ENCODE measurements around the gene TLE3.

Gene TLE3

GRCh38 chr15:70093070-70093469 lies 4.6 kb downstream of the TLE3 start:
- H3K27ac ChIP-seq: no peak overlapping the region
- no peak overlapping the region for H3K4me3 ChIP-seq
- TF ChIP-seq Cebpa-rat (IDR thresholded peaks at IDR 0.05): no peak
- peaks cover 74% of the 10 kb centered on the region for H3K27me3 ChIP-seq
- peaks cover 59% of the 10 kb centered on the region for H4K20me1 ChIP-seq
- H3K4me1 ChIP-seq: peaks cover 36% of the 10 kb centered on the region
- H3K4me2 ChIP-seq: peak overlapping the region; percentile 13; the same call in 1 of the 2 replicates
- H3K9me3 ChIP-seq: no peaks in the 10 kb centered on the region
- no peak overlapping the region for H3K9ac ChIP-seq
- H3K36me3 ChIP-seq: no peaks in the 10 kb centered on the region

DNA sequence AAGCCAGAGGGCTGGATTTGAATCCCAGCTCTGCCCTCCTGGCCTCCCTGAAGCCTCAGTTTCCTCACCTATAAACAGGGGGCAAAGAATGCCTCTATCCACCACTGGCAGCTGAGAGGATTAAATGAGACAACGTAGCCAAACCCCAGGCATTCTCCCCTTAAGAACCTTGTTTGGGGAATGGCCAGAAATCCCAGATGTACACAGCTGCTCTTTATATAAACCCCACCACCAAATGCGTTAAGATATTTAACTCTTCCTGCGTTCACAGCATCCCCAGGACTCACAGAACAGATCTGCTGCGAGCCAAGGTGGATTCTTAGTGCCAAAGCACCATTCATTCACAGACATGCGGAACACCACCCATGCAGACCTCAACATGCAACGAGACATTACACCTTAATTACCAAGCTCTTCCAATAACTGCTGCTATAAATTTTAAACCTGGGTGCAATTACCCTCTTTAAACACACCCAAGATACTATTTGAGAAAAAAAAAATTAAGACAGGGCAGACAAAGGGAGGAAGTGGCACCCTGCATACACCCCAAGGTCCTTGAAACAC lies 5.2 kb downstream of the TLE3 start:
- no peak overlapping the region for H3K9ac ChIP-seq
- H3K27me3 ChIP-seq: peaks cover 69% of the 10 kb centered on the region
- H3K9me3 ChIP-seq: no peaks in the 10 kb centered on the region
- H3K4me3 ChIP-seq: no peak overlapping the region
- peaks cover 58% of the 10 kb centered on the region for H4K20me1 ChIP-seq
- H3K4me1 ChIP-seq: peaks cover 32% of the 10 kb centered on the region
- no peak for TF ChIP-seq Cebpa-rat (IDR thresholded peaks at IDR 0.05)
- H3K4me2 ChIP-seq: peak overlapping the region; percentile 13; the same call in 1 of the 2 replicates
- no peaks in the 10 kb centered on the region for H3K36me3 ChIP-seq
- no peak overlapping the region for H3K27ac ChIP-seq

DNA sequence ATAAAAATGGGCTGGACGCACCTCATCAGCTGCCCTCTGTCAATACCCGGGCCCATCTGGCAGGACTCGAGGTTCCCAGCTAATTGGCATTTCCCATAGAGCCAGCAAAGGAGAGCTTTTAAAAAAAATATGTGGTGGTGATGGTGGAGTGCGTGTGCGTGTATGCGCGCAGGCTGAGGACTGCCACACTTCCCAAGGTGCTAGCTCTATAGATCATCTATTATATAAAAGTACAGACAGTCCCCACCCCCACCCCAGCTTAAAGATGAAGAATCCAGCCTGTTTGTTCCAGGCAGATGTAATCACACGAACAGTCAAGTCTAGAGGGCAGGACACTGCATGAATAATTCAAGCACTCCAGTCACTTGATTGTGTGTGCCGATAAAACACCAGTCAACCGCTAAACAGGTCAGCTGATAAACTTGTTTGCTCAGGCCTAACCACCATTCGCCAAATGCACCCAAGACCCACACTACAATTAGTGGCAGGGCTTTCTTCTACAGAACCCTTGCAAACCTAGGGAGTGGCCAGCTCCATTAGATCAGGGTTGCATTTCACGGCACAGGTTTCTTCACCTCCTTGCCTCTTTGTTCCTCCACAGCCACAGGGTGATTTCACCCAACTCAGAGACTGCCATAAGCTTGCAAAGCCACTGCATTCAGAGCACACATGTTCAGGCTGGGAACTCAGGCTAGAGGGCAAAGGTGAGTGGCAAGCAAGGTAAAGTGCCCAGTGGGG lies 5.8 kb downstream of the TLE3 start:
- no peak for TF ChIP-seq Cebpa-rat (IDR thresholded peaks at IDR 0.05)
- Histone ChIP-seq H3K36me3 (no peaks in the 10 kb centered on the region), H3K4me2 (no peak overlapping the region), H4K20me1 (peaks cover 52% of the 10 kb centered on the region), H3K9me3 (no peaks in the 10 kb centered on the region), H3K9ac (no peak overlapping the region), H3K27ac (no peak overlapping the region), H3K4me1 (peaks cover 26% of the 10 kb centered on the region), H3K4me3 (no peak overlapping the region), H3K27me3 (peaks cover 63% of the 10 kb centered on the region)

- peaks cover 14% of the 10 kb centered on the region for H3K4me1 ChIP-seq
- H3K4me3 ChIP-seq: no peak overlapping the region
- H3K36me3 ChIP-seq: no peaks in the 10 kb centered on the region
- H4K20me1 ChIP-seq: peaks cover 40% of the 10 kb centered on the region
- H3K27me3 ChIP-seq: peaks cover 54% of the 10 kb centered on the region
- no peak for TF ChIP-seq Cebpa-rat (IDR thresholded peaks at IDR 0.05)
- H3K9me3 ChIP-seq: no peaks in the 10 kb centered on the region
- H3K9ac ChIP-seq: no peak overlapping the region
- H3K27ac ChIP-seq: no peak overlapping the region
- no peak overlapping the region for H3K4me2 ChIP-seq
Observed at GRCh38 chr15:70090436-70091296, 7.1 kb downstream of the TLE3 start.

GRCh38 chr15:70089692-70089971 lies 8.1 kb downstream of the TLE3 start:
- H3K9ac ChIP-seq: no peak overlapping the region
- H3K4me3 ChIP-seq: no peak overlapping the region
- H3K27me3 ChIP-seq: peaks cover 44% of the 10 kb centered on the region
- H3K36me3 ChIP-seq: no peaks in the 10 kb centered on the region
- peaks cover 6% of the 10 kb centered on the region for H3K4me1 ChIP-seq
- H3K4me2 ChIP-seq: no peak overlapping the region
- H3K27ac ChIP-seq: no peak overlapping the region
- no peaks in the 10 kb centered on the region for H3K9me3 ChIP-seq
- no peak for TF ChIP-seq Cebpa-rat (IDR thresholded peaks at IDR 0.05)
- peaks cover 29% of the 10 kb centered on the region for H4K20me1 ChIP-seq

- Histone ChIP-seq H3K4me3 (no peak overlapping the region), H3K36me3 (no peaks in the 10 kb centered on the region), H3K9me3 (no peaks in the 10 kb centered on the region), H3K4me2 (no peak overlapping the region), H3K27me3 (peaks cover 39% of the 10 kb centered on the region), H3K27ac (no peak overlapping the region), H3K4me1 (peaks cover 8% of the 10 kb centered on the region), H3K9ac (no peak overlapping the region), H4K20me1 (peaks cover 24% of the 10 kb centered on the region)
- TF ChIP-seq Cebpa-rat (IDR thresholded peaks at IDR 0.05): no peak
Observed at GRCh38 chr15:70088887-70089691, 8.6 kb downstream of the TLE3 start.

DNA sequence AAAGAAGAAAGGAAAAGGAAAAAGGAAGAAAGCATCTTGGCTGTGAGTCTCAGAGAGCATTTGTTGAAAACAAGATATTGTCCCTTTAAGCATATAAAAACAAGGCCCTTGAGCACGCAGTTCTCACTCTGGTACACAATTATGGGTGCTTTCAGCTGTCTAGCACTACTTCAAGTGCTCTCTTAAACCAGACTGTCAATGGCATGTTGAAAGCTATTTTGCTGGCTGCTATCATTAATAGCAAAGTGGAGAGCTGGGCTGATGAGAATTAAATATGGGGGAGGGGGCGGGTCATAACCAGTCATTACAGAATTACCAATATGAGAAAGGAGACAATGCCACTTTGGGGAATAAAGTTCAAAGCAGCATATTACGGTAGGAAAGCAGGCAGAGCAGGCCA lies 9.3 kb downstream of the TLE3 start:
- H3K9ac ChIP-seq: no peak overlapping the region
- no peak for TF ChIP-seq Cebpa-rat (IDR thresholded peaks at IDR 0.05)
- peaks cover 32% of the 10 kb centered on the region for H3K27me3 ChIP-seq
- peaks cover 13% of the 10 kb centered on the region for H3K4me1 ChIP-seq
- H3K4me2 ChIP-seq: no peak overlapping the region
- H4K20me1 ChIP-seq: peaks cover 18% of the 10 kb centered on the region; the same call in 1 of the 2 replicates
- no peak overlapping the region for H3K4me3 ChIP-seq
- H3K27ac ChIP-seq: no peak overlapping the region
- no peaks in the 10 kb centered on the region for H3K9me3 ChIP-seq
- H3K36me3 ChIP-seq: no peaks in the 10 kb centered on the region

DNA sequence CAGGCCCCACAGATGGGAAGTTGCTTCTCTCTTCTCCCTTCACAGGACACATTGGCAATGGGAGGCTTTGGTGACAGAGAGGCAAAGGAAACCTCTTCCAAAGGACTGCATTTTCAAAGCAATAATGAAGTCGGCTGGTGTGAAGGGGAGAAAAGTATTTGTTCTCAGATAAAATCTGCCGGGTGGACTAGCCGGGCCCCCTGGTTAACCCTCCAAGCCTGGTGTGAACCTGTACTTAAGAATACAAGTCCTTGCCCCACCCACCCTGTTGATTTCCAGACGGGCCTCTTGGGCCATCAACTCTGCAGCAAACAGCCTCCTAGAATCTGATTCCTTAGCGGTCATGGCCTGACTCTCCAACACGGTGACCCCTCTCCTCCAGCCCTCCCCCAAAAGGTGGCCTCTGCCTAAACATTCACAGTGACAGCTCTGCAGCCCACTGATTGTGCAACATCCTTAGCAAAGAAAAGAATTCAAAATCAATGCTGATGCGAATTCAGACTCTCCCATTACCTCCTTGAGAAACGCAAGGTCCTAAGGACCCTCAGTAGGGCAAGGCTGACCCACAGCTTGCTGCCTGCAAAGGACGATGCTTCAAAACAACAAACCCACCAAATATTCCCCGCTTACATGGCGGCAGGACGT lies 9.9 kb downstream of the TLE3 start:
- H3K4me3 ChIP-seq: no peak overlapping the region
- no peak overlapping the region for H3K27ac ChIP-seq
- H3K9ac ChIP-seq: no peak overlapping the region
- peaks cover 11% of the 10 kb centered on the region; the same call in 1 of the 2 replicates for H4K20me1 ChIP-seq
- H3K4me1 ChIP-seq: peaks cover 9% of the 10 kb centered on the region
- H3K9me3 ChIP-seq: no peaks in the 10 kb centered on the region
- no peak overlapping the region for H3K4me2 ChIP-seq
- H3K27me3 ChIP-seq: peaks cover 26% of the 10 kb centered on the region
- no peaks in the 10 kb centered on the region for H3K36me3 ChIP-seq
- no peak for TF ChIP-seq Cebpa-rat (IDR thresholded peaks at IDR 0.05)

DNA sequence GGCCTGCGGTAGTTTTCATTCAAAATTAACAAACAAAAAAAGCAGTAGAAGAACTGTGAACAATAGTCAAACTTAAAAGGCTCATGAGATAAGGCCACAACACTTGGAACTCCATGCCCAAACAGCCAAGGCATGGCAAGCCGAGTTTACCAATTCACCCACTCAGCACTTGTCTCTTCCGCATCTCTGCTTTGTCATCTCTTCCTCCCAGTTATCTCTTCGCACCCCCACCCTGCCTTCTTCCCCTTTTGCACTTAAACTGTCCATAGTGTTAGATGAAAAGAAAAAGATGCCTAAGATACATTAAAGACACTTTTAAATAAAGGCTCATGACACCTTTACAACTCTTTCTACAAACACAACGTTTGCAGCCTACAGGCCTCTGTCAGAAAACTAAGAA lies 11.1 kb downstream of the TLE3 start:
- no peak for TF ChIP-seq Cebpa-rat (IDR thresholded peaks at IDR 0.05)
- Histone ChIP-seq H3K9me3 (no peaks in the 10 kb centered on the region), H3K4me1 (peaks cover 8% of the 10 kb centered on the region; the same call in 1 of the 2 replicates), H3K27me3 (peaks cover 14% of the 10 kb centered on the region), H3K4me2 (no peak overlapping the region), H4K20me1 (no peaks in the 10 kb centered on the region; the same call in 1 of the 2 replicates), H3K27ac (no peak overlapping the region), H3K36me3 (no peaks in the 10 kb centered on the region), H3K4me3 (no peak overlapping the region), H3K9ac (no peak overlapping the region)

Data from BLaER1 (cell line).